ENCODE measurements around the gene EFEMP2. TPM values are rescaled to one million over a fixed set of nuclear protein-coding genes. Genes with fewer than 3 reads are reported as not detected.
A peak's percentile ranks its signal among the peaks of the same experiment; 100 is the strongest.

Gene EFEMP2
- total RNA-seq, 1 experiment from 2014 or later, result 1.4 TPM

- TF ChIP-seq CTCF (IDR thresholded peaks at IDR 0.05; ENCODE audit: insufficient read depth in 1 of 2, low read depth in 1 of 2, low read length in 1 of 2, severe bottlenecking in 1 of 2, unreplicated experiment in 1 of 2), result no peak
- Histone ChIP-seq H3K9me3 (no peaks in the 10 kb centered on the region), H3K4me3 (ENCODE audit: low read depth, low read length) (peak overlapping the region; percentile 84), H3K4me1 (peaks cover 15% of the 10 kb centered on the region), H3K27me3 (replicated peaks; ENCODE audit: control insufficient read depth, insufficient read depth, low read length) (no peaks in the 10 kb centered on the region), H3K36me3 (ENCODE audit: control insufficient read depth, insufficient read depth, low read length) (no peaks in the 10 kb centered on the region; the same call in 1 of the 2 replicates)
- intact Hi-C loops (cut with micrococcal nuclease; ENCODE audit: unreplicated experiment), result loop anchor here (2.0 to 5.0 kb wide), 2 partner anchors 27 to 45 kb away; partner anchors contain the start of genes CCDC85B and SART1
- H3K4me1 Mint-ChIP-seq (ENCODE audit: low read depth, unreplicated experiment), result no peaks in the 10 kb centered on the region
- DNase-seq, result no peak
- CTCF ChIA-PET, result interaction anchor here (1.6 kb wide), 1 partner anchor 29 kb away, joined by 8 read pairs; the partner anchor contains the start of gene FIBP
- no peaks in the 10 kb centered on the region for H3K9me3 Mint-ChIP-seq (ENCODE audit: unreplicated experiment)
- H3K27ac Mint-ChIP-seq (ENCODE audit: unreplicated experiment), result peak overlapping the region; percentile 68
- no TSS peak for BruUV-seq (replicated peaks)
- H3K36me3 Mint-ChIP-seq (ENCODE audit: insufficient read depth, unreplicated experiment), result peaks cover 19% of the 10 kb centered on the region
- H3K27me3 Mint-ChIP-seq (ENCODE audit: insufficient read depth, unreplicated experiment), result no peaks in the 10 kb centered on the region
- POLR2A ChIA-PET, result interaction anchor here (0.5 to 0.6 kb wide), 2 partner anchors 16 to 29 kb away, joined by 3 to 5 read pairs; partner anchors contain the start of gene FIBP
- peak overlapping the region; percentile 90 for H3K4me3 Mint-ChIP-seq (ENCODE audit: unreplicated experiment)
These were observed 45.0 kb upstream of the EFEMP2 start for GRCh38 chr11:65917434-65918210.

GRCh38 chr11:65917077-65917433, 44.5 kb upstream of the EFEMP2 start:
- no TSS peak for BruUV-seq (replicated peaks)
- H3K4me3 ChIP-seq (ENCODE audit: low read depth, low read length), result no peak overlapping the region
- no peak for DNase-seq
- Mint-ChIP-seq H3K9me3 (ENCODE audit: unreplicated experiment) (no peaks in the 10 kb centered on the region), H3K27ac (ENCODE audit: unreplicated experiment) (peak overlapping the region; percentile 68), H3K4me3 (ENCODE audit: unreplicated experiment) (peak overlapping the region; percentile 68), H3K27me3 (ENCODE audit: insufficient read depth, unreplicated experiment) (no peaks in the 10 kb centered on the region), H3K4me1 (ENCODE audit: low read depth, unreplicated experiment) (no peaks in the 10 kb centered on the region), H3K36me3 (ENCODE audit: insufficient read depth, unreplicated experiment) (peaks cover 15% of the 10 kb centered on the region)
- POLR2A ChIA-PET, result interaction anchor here (0.6 kb wide), 1 partner anchor 16 kb away, joined by 3 read pairs; no protein-coding TSS in a partner anchor
- TF ChIP-seq CTCF (IDR thresholded peaks at IDR 0.05; ENCODE audit: insufficient read depth in 1 of 2, low read depth in 1 of 2, low read length in 1 of 2, severe bottlenecking in 1 of 2, unreplicated experiment in 1 of 2), result no peak
- CTCF ChIA-PET, result interaction anchor here (1.6 kb wide), 1 partner anchor 29 kb away, joined by 8 read pairs; the partner anchor contains the start of gene FIBP
- no peaks in the 10 kb centered on the region for H3K9me3 ChIP-seq
- H3K27me3 ChIP-seq (replicated peaks; ENCODE audit: control insufficient read depth, insufficient read depth, low read length), result no peaks in the 10 kb centered on the region
- intact Hi-C loops (cut with micrococcal nuclease; ENCODE audit: unreplicated experiment), result loop anchor here (5.0 kb wide), 1 partner anchor 45 kb away; the partner anchor contains the start of gene SART1
- H3K4me1 ChIP-seq, result peaks cover 17% of the 10 kb centered on the region
- no peaks in the 10 kb centered on the region; the same call in 1 of the 2 replicates for H3K36me3 ChIP-seq (ENCODE audit: control insufficient read depth, insufficient read depth, low read length)

GRCh38 chr11:65916391-65916790, 43.8 kb upstream of the EFEMP2 start:
- H3K36me3 Mint-ChIP-seq (ENCODE audit: insufficient read depth, unreplicated experiment), result peaks cover 8% of the 10 kb centered on the region
- intact Hi-C loops (cut with micrococcal nuclease; ENCODE audit: unreplicated experiment), result loop anchor here (5.0 kb wide), 1 partner anchor 46 kb away; the partner anchor contains the start of gene SART1
- Histone ChIP-seq H3K36me3 (ENCODE audit: control insufficient read depth, insufficient read depth, low read length) (no peaks in the 10 kb centered on the region; the same call in 1 of the 2 replicates), H3K9me3 (no peaks in the 10 kb centered on the region), H3K27me3 (replicated peaks; ENCODE audit: control insufficient read depth, insufficient read depth, low read length) (no peaks in the 10 kb centered on the region), H3K4me1 (peaks cover 23% of the 10 kb centered on the region), H3K4me3 (ENCODE audit: low read depth, low read length) (no peak overlapping the region)
- peaks cover 5% of the 10 kb centered on the region for H3K4me1 Mint-ChIP-seq (ENCODE audit: low read depth, unreplicated experiment)
- DNase-seq, result no peak
- H3K9me3 Mint-ChIP-seq (ENCODE audit: unreplicated experiment), result no peaks in the 10 kb centered on the region
- peak overlapping the region; percentile 68 for H3K27ac Mint-ChIP-seq (ENCODE audit: unreplicated experiment)
- no peaks in the 10 kb centered on the region for H3K27me3 Mint-ChIP-seq (ENCODE audit: insufficient read depth, unreplicated experiment)
- H3K4me3 Mint-ChIP-seq (ENCODE audit: unreplicated experiment), result peak overlapping the region; percentile 68
- CTCF ChIA-PET, result interaction anchor here (1.0 kb wide), 1 partner anchor 28 kb away, joined by 4 read pairs; the partner anchor contains the start of gene FIBP
- no peak for TF ChIP-seq CTCF (IDR thresholded peaks at IDR 0.05; ENCODE audit: insufficient read depth in 1 of 2, low read depth in 1 of 2, low read length in 1 of 2, severe bottlenecking in 1 of 2, unreplicated experiment in 1 of 2)
- BruUV-seq (replicated peaks), result no TSS peak
- POLR2A ChIA-PET, result interaction anchor here (0.5 kb wide), 1 partner anchor 28 kb away, joined by 3 read pairs; the partner anchor contains the start of gene FIBP
